Right atrium auricular region (tissue), 2 donors: ENCODE results near the gene SPEN. TPM values are rescaled to one million over a fixed set of nuclear protein-coding genes. Genes with fewer than 3 reads are reported as not detected.
A peak's percentile ranks its signal among the peaks of the same experiment; 100 is the strongest.
"Not testable (repeated sequence)": the region's sequence is repeated elsewhere in the genome, so short reads cannot be mapped to it uniquely, and the experiment has no call there.

Experiments
- DNase-seq: peaks from one replicate; pipeline ENCODE4 v3.0.0-alpha.2; 2019; ENCODE audit warnings: low spot score
- H3K27ac ChIP-seq, 2 donors: fragments of 200-600 bp; sonication (generic); 1 replicate in 1 of 2; 2 replicates in 1 of 2; pipeline ENCODE4 v1.5.1; 2016 to 2019
- H3K27me3 ChIP-seq, 2 donors: fragments of 200-600 bp; sonication (generic); one replicate each; pipeline versions ENCODE4 v1.5.1 to v1.6.0; 2017 to 2019
- H3K36me3 ChIP-seq: fragments of 200-600 bp; sonication (generic); one replicate; pipeline ENCODE4 v1.5.1; 2016
- H3K4me1 ChIP-seq, 2 donors: fragments of 200-600 bp; sonication (generic); one replicate each; pipeline versions ENCODE4 v1.5.1 to v1.6.0; 2017 to 2019
- H3K4me3 ChIP-seq, 2 donors: fragments of 200-600 bp; sonication (generic); 1 replicate in 1 of 2; 2 replicates in 1 of 2; pipeline ENCODE4 v1.5.1; 2017 to 2019; ENCODE audit warnings: mild to moderate bottlenecking in 1 of 2, moderate library complexity in 1 of 2
- H3K9me3 ChIP-seq, 2 donors: fragments of 200-600 bp; sonication (generic); one replicate each; pipeline ENCODE4 v1.5.1; 2019
- total RNA-seq, 2 donors: library from RNA; depleted of rRNA; stranded (reverse); fragments of >200 nt; gene quantifications; one replicate each; pipeline ENCODE4 v1.1.0, GENCODE V29; 2016
- TF ChIP-seq, protein P1 (sequence below), 2 donors: fragments of 200-600 bp; sonication (generic); IDR thresholded peaks; one replicate each; pipeline ENCODE4 v1.5.1; 2019; ENCODE audit warnings: antibody characterized with exemption in 2 of 2

The SPEN gene
- total RNA-seq, 2 donors from 2014 or later: 25.0 to 32.9 TPM

DNA sequence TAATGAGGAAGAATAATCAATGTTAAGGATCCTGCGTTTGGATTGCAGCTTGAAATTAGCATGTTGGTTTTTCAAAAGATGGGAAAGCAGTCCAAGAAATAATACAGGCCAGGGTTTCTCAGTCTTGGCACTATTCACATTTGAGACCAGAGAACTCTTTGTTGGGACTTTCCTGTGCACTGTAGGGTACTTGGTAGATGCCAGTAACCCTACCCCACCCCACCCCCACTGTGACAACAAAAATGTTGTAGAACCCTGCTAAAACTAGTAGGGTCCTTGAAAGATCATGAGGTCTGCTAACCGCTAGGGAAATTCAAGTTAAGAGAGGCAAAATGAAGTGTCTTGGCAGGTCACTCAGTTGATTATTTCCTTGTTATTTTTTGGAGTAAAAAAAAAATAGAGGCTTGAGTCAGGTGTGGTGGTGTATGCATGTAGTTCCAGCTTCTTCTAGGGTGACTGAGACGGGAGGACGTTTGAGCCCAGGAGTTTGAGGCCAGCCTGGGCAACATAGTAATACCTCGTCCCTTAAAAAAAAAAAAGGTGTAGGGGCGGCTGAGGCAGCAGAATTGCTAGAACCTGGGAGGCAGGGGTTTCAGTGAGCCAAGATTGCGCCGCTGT lies 53.3 kb downstream of the SPEN start:
- Histone ChIP-seq H3K9me3 (no peaks in the 10 kb centered on the region), H3K27me3 (no peaks in the 10 kb centered on the region), H3K36me3 (peaks cover 5% of the 10 kb centered on the region), H3K4me1 (peaks cover 0 to 34% of the 10 kb centered on the region in 2 donors), H3K27ac (peak overlapping the region; percentile 13 to 38), H3K4me3 (no peak overlapping the region)
- no peak for DNase-seq
- TF ChIP-seq, protein P1, sequence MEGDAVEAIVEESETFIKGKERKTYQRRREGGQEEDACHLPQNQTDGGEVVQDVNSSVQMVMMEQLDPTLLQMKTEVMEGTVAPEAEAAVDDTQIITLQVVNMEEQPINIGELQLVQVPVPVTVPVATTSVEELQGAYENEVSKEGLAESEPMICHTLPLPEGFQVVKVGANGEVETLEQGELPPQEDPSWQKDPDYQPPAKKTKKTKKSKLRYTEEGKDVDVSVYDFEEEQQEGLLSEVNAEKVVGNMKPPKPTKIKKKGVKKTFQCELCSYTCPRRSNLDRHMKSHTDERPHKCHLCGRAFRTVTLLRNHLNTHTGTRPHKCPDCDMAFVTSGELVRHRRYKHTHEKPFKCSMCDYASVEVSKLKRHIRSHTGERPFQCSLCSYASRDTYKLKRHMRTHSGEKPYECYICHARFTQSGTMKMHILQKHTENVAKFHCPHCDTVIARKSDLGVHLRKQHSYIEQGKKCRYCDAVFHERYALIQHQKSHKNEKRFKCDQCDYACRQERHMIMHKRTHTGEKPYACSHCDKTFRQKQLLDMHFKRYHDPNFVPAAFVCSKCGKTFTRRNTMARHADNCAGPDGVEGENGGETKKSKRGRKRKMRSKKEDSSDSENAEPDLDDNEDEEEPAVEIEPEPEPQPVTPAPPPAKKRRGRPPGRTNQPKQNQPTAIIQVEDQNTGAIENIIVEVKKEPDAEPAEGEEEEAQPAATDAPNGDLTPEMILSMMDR (IDR thresholded peaks at IDR 0.05): no peak

DNA sequence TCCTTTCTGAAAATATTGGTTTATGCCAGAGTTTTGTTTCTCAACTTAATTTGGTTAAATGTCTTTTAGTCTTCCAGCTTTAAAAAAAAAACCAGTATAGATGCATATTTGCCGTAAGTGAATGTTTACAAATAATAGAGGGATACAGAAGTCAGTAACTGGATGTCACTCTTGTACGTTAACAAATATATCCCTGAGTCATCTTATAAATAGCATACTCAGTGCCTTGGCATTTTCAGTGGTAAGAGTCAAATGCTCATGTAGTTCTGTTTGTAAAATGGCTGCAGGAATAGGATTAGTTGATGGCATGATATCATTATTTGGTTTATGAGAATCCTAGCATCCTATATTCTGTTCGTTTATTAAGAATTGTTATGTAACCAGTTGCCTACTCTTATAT lies 55.4 kb downstream of the SPEN start:
- Histone ChIP-seq H3K4me1 (peaks cover 0 to 34% of the 10 kb centered on the region in 2 donors), H3K27me3 (no peaks in the 10 kb centered on the region), H3K9me3 (no peaks in the 10 kb centered on the region), H3K27ac (peak overlapping the region; percentile 42 to 71), H3K4me3 (no peak overlapping the region), H3K36me3 (peaks cover 5% of the 10 kb centered on the region)
- DNase-seq: no peak
- TF ChIP-seq, protein P1 (IDR thresholded peaks at IDR 0.05): no peak

DNA sequence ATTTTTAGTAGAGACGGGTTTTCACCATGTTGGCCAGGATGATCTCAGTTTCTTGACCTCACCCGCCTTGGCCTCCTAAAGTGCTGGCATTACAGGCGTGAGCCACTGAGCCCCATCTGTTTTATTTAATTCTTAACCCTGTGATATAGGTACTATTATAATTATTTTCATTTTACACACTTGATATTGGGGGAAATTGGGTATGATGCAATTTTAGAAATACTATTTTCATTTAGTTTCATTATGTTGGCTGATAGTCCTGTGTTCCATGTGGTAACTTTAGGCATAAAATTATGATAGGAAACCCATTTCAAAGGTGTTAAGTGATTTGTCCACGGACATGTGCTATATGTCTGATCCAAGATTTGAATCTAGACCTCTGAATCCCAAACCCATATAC lies 61.1 kb downstream of the SPEN start:
- TF ChIP-seq, protein P1 (IDR thresholded peaks at IDR 0.05): no peak
- no peak for DNase-seq
- Histone ChIP-seq H3K27ac (no peak overlapping the region), H3K4me1 (peaks cover 0 to under 1% of the 10 kb centered on the region in 2 donors), H3K4me3 (no peak overlapping the region), H3K9me3 (no peaks in the 10 kb centered on the region), H3K27me3 (no peaks in the 10 kb centered on the region), H3K36me3 (peaks cover 35% of the 10 kb centered on the region)

DNA sequence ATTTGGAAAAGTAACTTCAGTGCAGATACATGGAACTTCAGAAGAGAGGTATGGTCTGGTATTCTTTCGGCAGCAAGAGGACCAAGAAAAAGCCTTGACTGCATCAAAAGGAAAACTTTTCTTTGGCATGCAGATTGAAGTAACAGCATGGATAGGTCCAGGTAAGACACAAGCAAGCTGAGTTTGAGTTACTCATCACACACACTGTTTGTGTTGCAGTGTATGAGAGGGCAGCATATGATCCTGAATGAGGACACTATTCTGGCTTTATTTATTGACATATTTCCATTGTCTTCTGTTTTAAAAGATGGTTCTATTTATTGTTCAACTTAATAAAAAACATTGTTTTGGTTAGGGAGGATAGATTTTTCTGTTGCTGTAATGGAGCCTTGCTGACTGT lies 63.6 kb downstream of the SPEN start:
- Histone ChIP-seq H3K36me3 (peaks cover 41% of the 10 kb centered on the region), H3K27ac (no peak overlapping the region), H3K9me3 (no peaks in the 10 kb centered on the region), H3K4me1 (no peaks in the 10 kb centered on the region), H3K27me3 (no peaks in the 10 kb centered on the region), H3K4me3 (no peak overlapping the region)
- TF ChIP-seq, protein P1 (IDR thresholded peaks at IDR 0.05): no peak
- no peak for DNase-seq

DNA sequence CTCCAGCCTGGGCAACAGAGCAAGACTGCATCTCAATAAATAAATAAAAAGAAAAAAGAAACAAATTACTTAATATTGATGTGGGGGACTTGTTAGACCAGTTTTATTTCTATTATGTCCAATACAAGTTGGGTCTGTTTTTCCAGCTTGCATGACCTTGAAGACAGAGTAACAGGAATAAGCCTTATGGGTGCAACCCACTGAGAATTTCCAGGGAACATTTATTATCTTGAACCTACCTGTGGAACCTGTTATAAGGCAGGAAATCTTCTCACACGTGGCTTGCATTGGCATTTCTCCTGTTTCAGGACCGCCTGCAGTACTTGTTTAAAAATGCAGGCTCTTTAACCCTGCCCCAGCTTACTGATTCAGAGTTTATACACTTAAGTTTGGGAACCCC lies 64.4 kb downstream of the SPEN start:
- H3K27ac ChIP-seq: no peak overlapping the region

DNA sequence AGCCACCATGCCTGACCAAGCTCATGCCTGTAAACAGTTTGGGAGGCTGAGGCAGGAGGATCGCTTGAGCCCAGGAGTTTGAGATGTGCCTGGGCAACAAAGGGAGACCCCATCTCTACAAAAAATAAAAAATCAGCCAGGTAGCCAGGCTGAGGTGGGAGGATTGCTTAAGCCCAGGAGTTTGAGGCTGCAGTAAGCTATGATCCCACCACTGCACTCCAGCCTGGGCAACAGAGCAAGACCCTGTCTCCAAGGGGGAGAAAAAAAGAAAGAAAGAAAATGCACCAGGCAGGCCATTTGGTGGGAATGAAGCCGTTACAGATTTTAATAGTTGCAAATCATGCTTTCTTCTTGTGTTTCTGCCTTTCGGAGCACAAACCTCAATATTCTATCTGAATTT lies 66.1 kb downstream of the SPEN start:
- H3K4me3 ChIP-seq, H3K9me3 ChIP-seq, H3K27ac ChIP-seq, DNase-seq, H3K4me1 ChIP-seq, H3K27me3 ChIP-seq: not testable (repeated sequence)
- peaks cover 44% of the 10 kb centered on the region for H3K36me3 ChIP-seq

More for the DNA sequence above, 64.4 kb downstream of the SPEN start:
- Histone ChIP-seq H3K9me3 (no peaks in the 10 kb centered on the region), H3K4me1 (peaks cover 0 to 6% of the 10 kb centered on the region in 2 donors), H3K27me3 (no peaks in the 10 kb centered on the region), H3K4me3 (no peak overlapping the region), H3K36me3 (peaks cover 41% of the 10 kb centered on the region)
- TF ChIP-seq, protein P1 (IDR thresholded peaks at IDR 0.05): no peak
- no peak for DNase-seq
